GM12865 (cell line): Measurements from ENCODE around the gene TEPSIN.
A peak's percentile ranks its signal among the peaks of the same experiment; 100 is the strongest.

Experiments
- DNase-seq: peaks from one replicate; pipeline ENCODE4 v3.0.0; 2010; ENCODE audit warnings: low read depth
- H3K4me3 ChIP-seq: 2 replicates; pipeline ENCODE4 v1.5.1; 2011; ENCODE audit warnings: mild to moderate bottlenecking, low read depth, low read length, control low read depth
- TF ChIP-seq, protein P1 (sequence below): IDR thresholded peaks from 2 replicates; pipeline ENCODE4 v1.5.1; 2011; ENCODE audit warnings: low read length, control low read depth, low read depth, inconsistent platforms; ENCODE audit not compliant: insufficient read depth; ENCODE audit errors: missing control alignments

TEPSIN gene

GRCh38 chr17:81193470-81194224, 45.2 kb downstream of the TEPSIN start:
- H3K4me3 ChIP-seq = no peak overlapping the region
- DNase-seq = peak; percentile 38
- TF ChIP-seq, protein P1, sequence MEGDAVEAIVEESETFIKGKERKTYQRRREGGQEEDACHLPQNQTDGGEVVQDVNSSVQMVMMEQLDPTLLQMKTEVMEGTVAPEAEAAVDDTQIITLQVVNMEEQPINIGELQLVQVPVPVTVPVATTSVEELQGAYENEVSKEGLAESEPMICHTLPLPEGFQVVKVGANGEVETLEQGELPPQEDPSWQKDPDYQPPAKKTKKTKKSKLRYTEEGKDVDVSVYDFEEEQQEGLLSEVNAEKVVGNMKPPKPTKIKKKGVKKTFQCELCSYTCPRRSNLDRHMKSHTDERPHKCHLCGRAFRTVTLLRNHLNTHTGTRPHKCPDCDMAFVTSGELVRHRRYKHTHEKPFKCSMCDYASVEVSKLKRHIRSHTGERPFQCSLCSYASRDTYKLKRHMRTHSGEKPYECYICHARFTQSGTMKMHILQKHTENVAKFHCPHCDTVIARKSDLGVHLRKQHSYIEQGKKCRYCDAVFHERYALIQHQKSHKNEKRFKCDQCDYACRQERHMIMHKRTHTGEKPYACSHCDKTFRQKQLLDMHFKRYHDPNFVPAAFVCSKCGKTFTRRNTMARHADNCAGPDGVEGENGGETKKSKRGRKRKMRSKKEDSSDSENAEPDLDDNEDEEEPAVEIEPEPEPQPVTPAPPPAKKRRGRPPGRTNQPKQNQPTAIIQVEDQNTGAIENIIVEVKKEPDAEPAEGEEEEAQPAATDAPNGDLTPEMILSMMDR = no peak

DNA sequence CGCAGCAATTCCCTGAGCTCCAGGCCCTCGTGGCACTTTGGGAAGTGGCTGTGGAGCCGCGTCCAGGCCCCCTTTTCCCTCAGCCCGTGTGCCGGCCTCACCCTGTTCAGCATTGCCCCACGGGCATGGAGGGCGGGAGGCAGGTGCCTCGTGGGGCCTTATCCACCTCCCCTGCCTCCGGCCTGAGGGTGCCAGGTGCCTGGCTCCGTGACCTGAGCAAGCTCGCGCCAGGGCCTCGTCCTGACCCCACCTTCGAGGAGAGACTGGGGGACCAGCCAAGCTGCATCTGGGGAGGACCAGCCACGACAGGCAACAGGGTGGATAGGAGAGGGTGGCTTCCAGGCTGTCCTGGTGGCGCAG, 45.8 kb downstream of the TEPSIN start:
- H3K4me3 ChIP-seq = no peak overlapping the region
- TF ChIP-seq, protein P1 = no peak
- DNase-seq = no peak

- H3K4me3 ChIP-seq = no peak overlapping the region
- TF ChIP-seq, protein P1 = no peak
- DNase-seq = no peak
Observed at GRCh38 chr17:81192386-81193050, 46.3 kb downstream of the TEPSIN start.

GRCh38 chr17:81191646-81192045, 47.2 kb downstream of the TEPSIN start:
- TF ChIP-seq, protein P1 = no peak
- H3K4me3 ChIP-seq = no peak overlapping the region
- no peak for DNase-seq

GRCh38 chr17:81191116-81191515, 47.7 kb downstream of the TEPSIN start:
- DNase-seq = no peak
- TF ChIP-seq, protein P1 = no peak

DNA sequence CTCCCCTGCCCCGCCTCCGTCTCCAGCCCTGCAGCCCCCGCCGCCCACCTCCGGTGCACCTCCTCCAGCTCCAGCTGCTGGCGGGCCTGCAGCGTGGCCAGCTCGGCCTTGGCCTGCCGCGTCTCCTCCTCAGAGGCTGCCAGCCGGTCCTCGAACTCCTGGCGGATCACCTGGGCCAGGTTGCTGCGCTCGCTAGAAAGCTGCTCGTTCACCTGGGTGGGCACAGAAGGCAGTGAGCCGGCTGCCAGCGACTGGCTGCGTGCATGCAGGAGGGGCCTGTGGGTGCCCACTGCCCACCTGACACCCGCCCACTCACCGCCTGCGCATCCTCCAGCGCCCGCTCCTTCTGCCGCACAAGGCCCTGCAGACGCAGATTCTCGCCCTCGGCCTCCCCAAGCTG, 48.3 kb downstream of the TEPSIN start:
- DNase-seq = no peak
- no peak overlapping the region for H3K4me3 ChIP-seq
- TF ChIP-seq, protein P1 = no peak

More at GRCh38 chr17:81191116-81191515, 47.7 kb downstream of the TEPSIN start:
- no peak overlapping the region for H3K4me3 ChIP-seq
